Measurements from ENCODE around the gene USP4. TPM values are rescaled to one million over a fixed set of nuclear protein-coding genes. Genes with fewer than 3 reads are reported as not detected.
"Not testable (repeated sequence)": the region's sequence is repeated elsewhere in the genome, so short reads cannot be mapped to it uniquely, and the experiment has no call there.

USP4 gene
- total and polyA plus RNA-seq, 2 of the 8 experiments (the other 6 are each of a cell fraction or from before 2014, with no cell fraction given): 16.0 to 27.8 TPM

DNA sequence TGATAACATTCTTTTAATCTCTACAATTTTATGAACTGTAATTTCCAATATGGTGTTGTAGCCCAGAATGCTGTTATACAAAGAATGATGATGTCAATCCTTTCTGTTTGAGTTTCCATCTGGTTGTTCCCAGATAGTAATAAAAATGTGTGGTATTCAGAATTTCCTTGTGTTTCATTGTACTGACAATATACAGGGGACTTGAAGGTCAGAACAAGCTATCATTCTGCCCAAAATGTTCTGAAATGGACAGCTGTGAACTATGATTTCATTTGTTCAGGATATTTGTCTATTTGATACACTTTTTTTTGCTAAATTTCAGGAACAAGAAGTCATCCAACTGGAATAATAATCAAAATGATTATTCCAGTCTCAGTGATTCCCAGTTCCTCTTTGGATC is 103.6 kb downstream of the USP4 start (continued):
- no peak for TF ChIP-seq JUN (IDR thresholded peaks at IDR 0.05; ENCODE audit: low read depth, low read length)

DNA sequence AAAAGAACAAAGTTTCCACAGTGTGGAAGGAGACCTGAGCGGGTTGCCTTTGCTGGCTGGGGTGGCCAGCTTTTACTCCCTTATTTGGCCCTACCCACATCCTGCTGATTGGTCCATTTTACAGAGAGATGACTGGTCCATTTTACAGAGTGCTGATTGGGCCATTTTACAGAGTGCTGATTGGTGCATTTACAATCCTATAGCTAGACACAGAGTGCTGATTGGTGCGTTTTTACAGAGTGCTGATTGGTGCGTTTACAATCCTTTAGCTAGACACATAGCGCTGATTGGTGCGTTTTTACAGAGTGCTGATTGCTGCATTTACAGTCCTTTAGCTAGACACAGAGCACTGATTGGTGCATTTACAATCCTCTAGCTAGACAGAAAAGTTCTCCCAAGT is 111.0 kb downstream of the USP4 start:
- H2BK5ac ChIP-seq (ENCODE audit: low read depth, low read length); H2BK120ac ChIP-seq (replicated peaks; ENCODE audit: low read depth, low read length); H3K4me2 ChIP-seq (ENCODE audit: insufficient read depth in 1 of 2, low read depth in 2 of 2, low read length in 2 of 2); H2BK20ac ChIP-seq (ENCODE audit: low read length); H3K23me2 ChIP-seq (ENCODE audit: low read depth, low read length); H3K56ac ChIP-seq (replicated peaks; ENCODE audit: insufficient read length, low read depth, low read length); H3K9ac ChIP-seq (replicated peaks in 1 of 4; ENCODE audit: extremely low read depth in 1 of 4, low read depth in 3 of 4, low read length in 3 of 4); H2BK15ac ChIP-seq (ENCODE audit: low read length); H2AK5ac ChIP-seq (ENCODE audit: low read depth, low read length); H4K5ac ChIP-seq (ENCODE audit: insufficient read length, low read depth, low read length); H3K23ac ChIP-seq (ENCODE audit: insufficient read length); H3K79me2 ChIP-seq (ENCODE audit: control insufficient read depth in 1 of 2, insufficient read depth in 2 of 2, low read length in 2 of 2); H3K4me3 ChIP-seq (ENCODE audit: extremely low read depth in 1 of 4, insufficient read depth in 2 of 4, low read depth in 3 of 4, low read length in 4 of 4); H3K79me1 ChIP-seq (ENCODE audit: low read depth, low read length); DNase-seq (ENCODE audit: low read depth in 1 of 2, low spot score in 2 of 2); H3K36me3 ChIP-seq (ENCODE audit: control insufficient read depth in 2 of 4, insufficient read depth in 4 of 4, low read length in 3 of 4); H2AFZ ChIP-seq (ENCODE audit: low read length); H3K27me3 ChIP-seq (replicated peaks in 1 of 4; ENCODE audit: control insufficient read depth in 3 of 4, extremely low read depth in 1 of 4, insufficient read depth in 3 of 4, low read length in 3 of 4); H4K20me1 ChIP-seq (replicated peaks in 1 of 2; ENCODE audit: control insufficient read depth in 1 of 2, insufficient read depth in 2 of 2, low read length in 2 of 2); H3K27ac ChIP-seq (ENCODE audit: low read depth, low read length); H4K91ac ChIP-seq (replicated peaks; ENCODE audit: insufficient read length, low read length); H2BK12ac ChIP-seq (ENCODE audit: low read depth, low read length); FAIRE-seq; H3K4ac ChIP-seq (replicated peaks; ENCODE audit: insufficient read length, low read depth, low read length); H4K8ac ChIP-seq (ENCODE audit: extremely low read depth, insufficient read depth, low read length); H3K18ac ChIP-seq (ENCODE audit: extremely low read depth, low read length); CTCF ChIA-PET (ENCODE audit: partially characterized antibody); H3K14ac ChIP-seq (ENCODE audit: insufficient read length); H3K4me1 ChIP-seq (replicated peaks in 1 of 4; ENCODE audit: control insufficient read depth in 3 of 4, insufficient read depth in 4 of 4, low read length in 3 of 4): not testable (repeated sequence)
- H3K9me3 ChIP-seq (ENCODE audit: insufficient read depth in 2 of 2, low read depth in 1 of 2, low read length in 1 of 2): peaks cover 32 to 35% of the 10 kb centered on the region in 2 experiments
- 85% methylated on average over 5 of the region's 5 CpGs; no CpG with 5 or more reads in 1 of the 2 experiments for WGBS, 2 experiments (ENCODE audit: extremely low coverage in 1 of 2, insufficient coverage in 1 of 2, insufficient read length in 1 of 2, insufficient replicate concordance in 2 of 2, low coverage in 1 of 2, low lambda C conversion rate in 2 of 2, missing lambda C conversion rate in 1 of 2)
- POLR2A ChIA-PET (ENCODE audit: partially characterized antibody): interaction anchor here (1.0 kb wide), 1 partner anchor 184 kb away, joined by 5 read pairs; no protein-coding TSS in a partner anchor

Small RNA genes within 50 kb of the gene (microRNA-seq; reads per million reads assigned to microRNA genes)
- gene MIR4271 (ENCODE audit: borderline microRNAs expressed in 2 of 2, borderline number of aligned reads in 2 of 2, borderline replicate concordance in 1 of 2): 0 reads per million in 2 experiments

Small RNA genes within 50 kb of the gene (small RNA-seq; reads per million reads assigned to genes)
- gene AC121247.2 (ENCODE audit: insufficient read depth): not detected
- not detected for gene MIR4271 (ENCODE audit: insufficient read depth)
- not detected for gene RF00019 (ENCODE audit: insufficient read depth)

Other genes with a start within 250 kb of the USP4 start
- 123 and 142 TPM in 2 replicates for gene QRICH1, start 246.0 kb downstream of the USP4 start, total RNA-seq (2021; fragmentation: NEBNext Ultra II Directional; extraction: Animal tissue kit (Norgen Biotek cat#: 25700))
- 128 and 136 TPM in 2 replicates for gene QRICH1, start 246.0 kb downstream of the USP4 start, polyA plus RNA-seq (2011; rRNA removed)
- gene QARS1, start 235.3 kb downstream of the USP4 start, total RNA-seq (2021; fragmentation: NEBNext Ultra II Directional; extraction: Animal tissue kit (Norgen Biotek cat#: 25700)): 346 and 353 TPM in 2 replicates
- gene QARS1, start 235.3 kb downstream of the USP4 start, polyA plus RNA-seq (2011; rRNA removed): 581 and 887 TPM in 2 replicates
- gene USP19, start 219.2 kb downstream of the USP4 start, total RNA-seq (2021; fragmentation: NEBNext Ultra II Directional; extraction: Animal tissue kit (Norgen Biotek cat#: 25700)): 64.9 and 65.8 TPM in 2 replicates
- gene USP19, start 219.2 kb downstream of the USP4 start, polyA plus RNA-seq (2011; rRNA removed): 46.4 and 59.2 TPM in 2 replicates
- gene LAMB2, start 207.0 kb downstream of the USP4 start, total RNA-seq (2021; fragmentation: NEBNext Ultra II Directional; extraction: Animal tissue kit (Norgen Biotek cat#: 25700)): 107 and 112 TPM in 2 replicates
- gene LAMB2, start 207.0 kb downstream of the USP4 start, polyA plus RNA-seq (2011; rRNA removed): 153 and 224 TPM in 2 replicates
- 26.7 and 27.6 TPM in 2 replicates for gene CCDC71, start 173.7 kb downstream of the USP4 start, total RNA-seq (2021; fragmentation: NEBNext Ultra II Directional; extraction: Animal tissue kit (Norgen Biotek cat#: 25700))
- 57.4 and 70.7 TPM in 2 replicates for gene CCDC71, start 173.7 kb downstream of the USP4 start, polyA plus RNA-seq (2011; rRNA removed)
- gene KLHDC8B, start 168.5 kb downstream of the USP4 start, total RNA-seq (2021; fragmentation: NEBNext Ultra II Directional; extraction: Animal tissue kit (Norgen Biotek cat#: 25700)): 15.8 and 18.1 TPM in 2 replicates
- gene KLHDC8B, start 168.5 kb downstream of the USP4 start, polyA plus RNA-seq (2011; rRNA removed): 20.9 and 21.3 TPM in 2 replicates
- 3.0 and 3.2 TPM in 2 replicates for gene C3orf62, start 62.8 kb downstream of the USP4 start, total RNA-seq (2021; fragmentation: NEBNext Ultra II Directional; extraction: Animal tissue kit (Norgen Biotek cat#: 25700))
- 1.1 and 1.4 TPM in 2 replicates for gene C3orf62, start 62.8 kb downstream of the USP4 start, polyA plus RNA-seq (2011; rRNA removed)
- gene GPX1, start 18.3 kb upstream of the USP4 start, total RNA-seq (2021; fragmentation: NEBNext Ultra II Directional; extraction: Animal tissue kit (Norgen Biotek cat#: 25700)): 250 and 252 TPM in 2 replicates
- 757 and 854 TPM in 2 replicates for gene GPX1, start 18.3 kb upstream of the USP4 start, polyA plus RNA-seq (2011; rRNA removed)
- gene RHOA, start 71.9 kb upstream of the USP4 start, total RNA-seq (2021; fragmentation: NEBNext Ultra II Directional; extraction: Animal tissue kit (Norgen Biotek cat#: 25700)): 386 and 397 TPM in 2 replicates
- gene RHOA, start 71.9 kb upstream of the USP4 start, polyA plus RNA-seq (2011; rRNA removed): 176 and 225 TPM in 2 replicates
- gene TCTA, start 72.4 kb upstream of the USP4 start, total RNA-seq (2021; fragmentation: NEBNext Ultra II Directional; extraction: Animal tissue kit (Norgen Biotek cat#: 25700)): 6.2 and 7.4 TPM in 2 replicates
- 11.0 and 13.2 TPM in 2 replicates for gene TCTA, start 72.4 kb upstream of the USP4 start, polyA plus RNA-seq (2011; rRNA removed)
- 44.3 and 46.5 TPM in 2 replicates for gene AMT, start 82.4 kb upstream of the USP4 start, total RNA-seq (2021; fragmentation: NEBNext Ultra II Directional; extraction: Animal tissue kit (Norgen Biotek cat#: 25700))
- gene AMT, start 82.4 kb upstream of the USP4 start, polyA plus RNA-seq (2011; rRNA removed): 90.1 and 92.4 TPM in 2 replicates
- gene NICN1, start 89.3 kb upstream of the USP4 start, total RNA-seq (2021; fragmentation: NEBNext Ultra II Directional; extraction: Animal tissue kit (Norgen Biotek cat#: 25700)): 8.2 and 9.0 TPM in 2 replicates
- 15.3 and 20.9 TPM in 2 replicates for gene NICN1, start 89.3 kb upstream of the USP4 start, polyA plus RNA-seq (2011; rRNA removed)
- 137 and 138 TPM in 2 replicates for gene DAG1, start 130.2 kb upstream of the USP4 start, total RNA-seq (2021; fragmentation: NEBNext Ultra II Directional; extraction: Animal tissue kit (Norgen Biotek cat#: 25700))
- gene DAG1, start 130.2 kb upstream of the USP4 start, polyA plus RNA-seq (2011; rRNA removed): 97.5 and 125 TPM in 2 replicates
- gene BSN, start 214.4 kb upstream of the USP4 start, total RNA-seq (2021; fragmentation: NEBNext Ultra II Directional; extraction: Animal tissue kit (Norgen Biotek cat#: 25700)): 2.9 and 3.0 TPM in 2 replicates
- 0.60 and 0.83 TPM in 2 replicates for gene BSN, start 214.4 kb upstream of the USP4 start, polyA plus RNA-seq (2011; rRNA removed)